ENCODE measurements around the gene PRDM5. TPM values are rescaled to one million over a fixed set of nuclear protein-coding genes. Genes with fewer than 3 reads are reported as not detected.

Gene PRDM5
- total RNA-seq, 3 donors from 2014 or later (not counting 1 experiment from before 2014, with no cell fraction given), result not detected

- no peak overlapping the region for H3K4me3 Mint-ChIP-seq
- peaks cover 7 to 8% of the 10 kb centered on the region in 2 donors for H3K4me1 Mint-ChIP-seq
- intact Hi-C loops (cut with micrococcal nuclease), result no loop called here
- no peak overlapping the region for H3K4me3 ChIP-seq (ENCODE audit: low read length)
- ATAC-seq (no peak), DNase-seq (no peak)
- H3K27me3 ChIP-seq (ENCODE audit: control insufficient read depth, insufficient read depth, low read length), result peaks cover 17% of the 10 kb centered on the region
- peaks cover 7% of the 10 kb centered on the region for H3K4me1 ChIP-seq (ENCODE audit: control insufficient read depth, insufficient read depth, low read length)
- H3K27ac Mint-ChIP-seq, result no peak overlapping the region
- no peak overlapping the region for H3K27ac ChIP-seq (ENCODE audit: low read length)
- no peaks in the 10 kb centered on the region for H3K9me3 ChIP-seq (ENCODE audit: control insufficient read depth, insufficient read depth, low read length)
- no peak for TF ChIP-seq CTCF (IDR thresholded peaks at IDR 0.05)
- WGBS (ENCODE audit: insufficient coverage), result 50% methylated on average over 2 of the region's 2 CpGs
- peaks cover 26 to 34% of the 10 kb centered on the region in 2 donors for H3K27me3 Mint-ChIP-seq (ENCODE audit: low read depth in 2 of 2)
- H3K36me3 Mint-ChIP-seq, result peaks cover 7% of the 10 kb centered on the region
- no peaks in the 10 kb centered on the region for H3K9me3 Mint-ChIP-seq
- H3K36me3 ChIP-seq (ENCODE audit: control insufficient read depth, insufficient read depth, low read length), result no peaks in the 10 kb centered on the region
Observed at GRCh38 chr4:120918788-120919187, 3.7 kb downstream of the PRDM5 start.

GRCh38 chr4:120918092-120918491 lies 4.4 kb downstream of the PRDM5 start:
- Mint-ChIP-seq H3K4me1 (peaks cover 7 to 8% of the 10 kb centered on the region in 2 donors), H3K36me3 (peaks cover 7% of the 10 kb centered on the region), H3K27ac (no peak overlapping the region), H3K27me3 (ENCODE audit: low read depth in 2 of 2) (peaks cover 21 to 27% of the 10 kb centered on the region in 2 donors), H3K9me3 (no peaks in the 10 kb centered on the region), H3K4me3 (no peak overlapping the region)
- Histone ChIP-seq H3K9me3 (ENCODE audit: control insufficient read depth, insufficient read depth, low read length) (no peaks in the 10 kb centered on the region), H3K27me3 (ENCODE audit: control insufficient read depth, insufficient read depth, low read length) (peaks cover 13% of the 10 kb centered on the region), H3K4me1 (ENCODE audit: control insufficient read depth, insufficient read depth, low read length) (peaks cover 7% of the 10 kb centered on the region), H3K36me3 (ENCODE audit: control insufficient read depth, insufficient read depth, low read length) (no peaks in the 10 kb centered on the region), H3K4me3 (ENCODE audit: low read length) (no peak overlapping the region), H3K27ac (ENCODE audit: low read length) (no peak overlapping the region)
- no peak for TF ChIP-seq CTCF (IDR thresholded peaks at IDR 0.05)
- DNase-seq, result no peak
- no peak for ATAC-seq
- 73% methylated on average over 2 of the region's 2 CpGs for WGBS (ENCODE audit: insufficient coverage)
- intact Hi-C loops (cut with micrococcal nuclease), result no loop called here

GRCh38 chr4:120916937-120917336 lies 5.6 kb downstream of the PRDM5 start:
- Histone ChIP-seq H3K9me3 (ENCODE audit: control insufficient read depth, insufficient read depth, low read length) (no peaks in the 10 kb centered on the region), H3K4me1 (ENCODE audit: control insufficient read depth, insufficient read depth, low read length) (peaks cover 2% of the 10 kb centered on the region), H3K27me3 (ENCODE audit: control insufficient read depth, insufficient read depth, low read length) (peaks cover 10% of the 10 kb centered on the region), H3K36me3 (ENCODE audit: control insufficient read depth, insufficient read depth, low read length) (no peaks in the 10 kb centered on the region), H3K4me3 (ENCODE audit: low read length) (no peak overlapping the region), H3K27ac (ENCODE audit: low read length) (no peak overlapping the region)
- WGBS (ENCODE audit: insufficient coverage), result 92% methylated on average over 2 of the region's 3 CpGs
- no peak for TF ChIP-seq CTCF (IDR thresholded peaks at IDR 0.05)
- intact Hi-C loops (cut with micrococcal nuclease), result no loop called here
- Mint-ChIP-seq H3K9me3 (no peaks in the 10 kb centered on the region), H3K4me3 (no peak overlapping the region), H3K4me1 (peaks cover 6% of the 10 kb centered on the region in 2 donors), H3K36me3 (peaks cover 6% of the 10 kb centered on the region), H3K27me3 (ENCODE audit: low read depth in 2 of 2) (peaks cover 18 to 25% of the 10 kb centered on the region in 2 donors), H3K27ac (no peak overlapping the region)
- DNase-seq (no peak), ATAC-seq (no peak)

GRCh38 chr4:120915336-120915735 lies 7.2 kb downstream of the PRDM5 start:
- H3K4me1 ChIP-seq (ENCODE audit: control insufficient read depth, insufficient read depth, low read length), result no peaks in the 10 kb centered on the region
- peaks cover 11 to 15% of the 10 kb centered on the region in 2 donors for H3K27me3 Mint-ChIP-seq (ENCODE audit: low read depth in 2 of 2)
- no peaks in the 10 kb centered on the region for H3K9me3 Mint-ChIP-seq
- H3K27me3 ChIP-seq (ENCODE audit: control insufficient read depth, insufficient read depth, low read length), result peaks cover 6% of the 10 kb centered on the region
- H3K4me3 Mint-ChIP-seq, result no peak overlapping the region
- no peak overlapping the region for H3K27ac Mint-ChIP-seq
- intact Hi-C loops (cut with micrococcal nuclease), result no loop called here
- ATAC-seq, result no peak
- DNase-seq, result no peak
- H3K4me1 Mint-ChIP-seq, result no peaks in the 10 kb centered on the region
- no peak overlapping the region for H3K27ac ChIP-seq (ENCODE audit: low read length)
- no peaks in the 10 kb centered on the region for H3K9me3 ChIP-seq (ENCODE audit: control insufficient read depth, insufficient read depth, low read length)
- TF ChIP-seq CTCF (IDR thresholded peaks at IDR 0.05), result no peak
- H3K36me3 Mint-ChIP-seq, result no peaks in the 10 kb centered on the region
- H3K4me3 ChIP-seq (ENCODE audit: low read length), result no peak overlapping the region
- WGBS (ENCODE audit: insufficient coverage), result 92% methylated on average over 1 of the region's 2 CpGs
- no peaks in the 10 kb centered on the region for H3K36me3 ChIP-seq (ENCODE audit: control insufficient read depth, insufficient read depth, low read length)

Measured in natural killer cell (primary cell).